ENCODE data around the gene GINS1.
"Not testable (repeated sequence)": the region's sequence is repeated elsewhere in the genome, so short reads cannot be mapped to it uniquely, and the experiment has no call there.

GINS1 gene

DNA sequence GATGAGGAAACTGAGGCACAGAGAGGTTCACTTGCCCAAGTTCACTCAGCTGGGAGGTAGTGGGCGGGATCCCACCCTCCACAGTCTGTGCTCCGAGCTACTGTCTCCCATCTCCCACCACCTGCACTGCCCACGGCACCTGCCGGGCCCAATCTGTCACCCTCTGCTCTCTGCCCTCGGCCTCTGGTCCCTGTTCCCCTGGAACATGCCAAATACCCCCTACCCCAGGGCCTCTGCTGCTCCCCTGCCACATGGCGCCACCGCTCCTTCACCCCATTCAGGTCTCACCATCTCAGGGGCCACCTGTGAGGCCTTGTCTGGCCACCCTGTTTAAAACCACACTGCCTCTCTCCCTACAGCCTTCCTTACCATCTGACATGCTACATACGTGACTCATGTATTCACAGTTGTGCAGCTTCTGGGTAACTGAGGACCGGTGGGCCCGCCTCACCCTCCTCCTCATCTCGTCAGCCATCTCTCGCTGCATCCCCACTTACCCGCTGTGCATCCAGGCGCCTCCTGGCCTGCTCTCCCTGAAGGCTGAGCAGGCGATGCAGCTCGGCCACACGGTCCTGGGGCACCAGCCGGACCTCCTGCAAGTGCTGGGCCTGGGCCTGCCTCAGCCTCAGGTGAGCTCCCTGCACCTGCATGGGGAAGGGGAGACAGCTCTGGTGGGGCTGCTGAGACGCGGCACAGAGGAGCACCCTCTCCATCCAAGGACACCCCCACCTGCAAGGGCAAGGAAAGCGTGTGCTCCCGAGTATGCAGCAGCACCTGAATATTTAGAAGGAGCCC is 50.6 kb downstream of the GINS1 start:
- no peak for FAIRE-seq

DNA sequence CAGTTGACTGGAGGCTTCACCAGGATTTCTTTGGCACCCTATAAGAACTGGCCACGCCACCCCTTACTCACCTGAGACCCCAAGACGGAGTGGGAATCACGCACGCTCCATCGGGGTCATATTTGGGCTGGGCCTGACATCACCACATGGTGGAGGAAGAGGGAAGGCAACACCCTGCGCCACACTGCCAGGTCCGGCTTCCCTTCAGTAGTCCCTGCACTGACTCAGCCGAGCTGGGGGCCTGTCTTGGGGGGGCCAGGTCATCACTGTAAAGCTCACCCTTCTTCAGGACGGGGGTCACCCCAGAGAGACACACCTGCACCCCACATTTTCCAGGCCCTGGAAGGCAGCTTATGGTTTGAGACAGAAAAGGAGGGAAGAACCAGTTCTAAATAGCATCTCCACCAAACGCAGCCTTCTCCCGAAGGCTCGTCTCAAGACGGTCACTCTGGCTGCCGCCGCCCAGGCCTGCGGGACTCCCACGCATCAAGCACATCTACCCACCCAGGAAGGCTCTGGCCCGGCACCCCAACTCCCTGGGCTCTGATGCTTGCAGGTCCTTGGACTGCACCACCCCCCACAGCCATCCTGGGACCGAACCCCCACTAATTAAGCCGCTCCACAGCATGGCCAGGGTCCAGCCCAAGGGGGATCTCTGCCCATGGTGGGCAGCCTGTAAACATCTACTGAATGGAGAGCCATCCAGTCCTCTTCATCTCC is 51.8 kb downstream of the GINS1 start:
- no peak for FAIRE-seq

DNA sequence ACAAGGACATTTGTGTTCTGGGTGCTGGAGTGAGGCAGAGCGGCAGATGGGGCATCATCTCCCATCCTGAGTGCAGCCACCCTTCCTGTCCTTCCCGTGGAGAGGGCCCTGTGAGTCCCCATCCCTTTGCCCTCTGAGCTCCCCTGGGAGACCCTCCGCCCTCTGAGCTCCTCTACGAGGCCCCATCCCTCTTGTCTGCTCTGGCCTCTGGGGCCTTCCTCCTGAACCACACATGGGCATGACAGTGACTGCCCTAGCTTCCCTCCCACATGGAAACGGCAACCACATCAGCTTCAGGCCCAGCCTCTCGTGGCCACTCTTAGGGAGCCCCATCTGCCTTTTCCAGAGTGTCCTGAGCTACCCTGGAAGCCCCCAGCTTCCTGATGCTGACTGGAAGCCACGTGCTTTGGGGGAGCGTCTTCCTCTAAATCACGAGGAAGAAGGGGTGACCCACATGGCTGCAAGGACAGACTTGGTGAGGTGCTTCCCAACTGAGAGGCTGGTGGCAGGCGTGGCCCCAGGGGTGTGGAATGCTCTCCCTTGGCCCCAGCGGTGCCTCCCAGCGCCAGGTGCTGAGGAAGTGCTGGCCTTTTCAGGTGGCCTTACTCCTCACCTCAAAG is 52.6 kb downstream of the GINS1 start:
- no peak for FAIRE-seq

DNA sequence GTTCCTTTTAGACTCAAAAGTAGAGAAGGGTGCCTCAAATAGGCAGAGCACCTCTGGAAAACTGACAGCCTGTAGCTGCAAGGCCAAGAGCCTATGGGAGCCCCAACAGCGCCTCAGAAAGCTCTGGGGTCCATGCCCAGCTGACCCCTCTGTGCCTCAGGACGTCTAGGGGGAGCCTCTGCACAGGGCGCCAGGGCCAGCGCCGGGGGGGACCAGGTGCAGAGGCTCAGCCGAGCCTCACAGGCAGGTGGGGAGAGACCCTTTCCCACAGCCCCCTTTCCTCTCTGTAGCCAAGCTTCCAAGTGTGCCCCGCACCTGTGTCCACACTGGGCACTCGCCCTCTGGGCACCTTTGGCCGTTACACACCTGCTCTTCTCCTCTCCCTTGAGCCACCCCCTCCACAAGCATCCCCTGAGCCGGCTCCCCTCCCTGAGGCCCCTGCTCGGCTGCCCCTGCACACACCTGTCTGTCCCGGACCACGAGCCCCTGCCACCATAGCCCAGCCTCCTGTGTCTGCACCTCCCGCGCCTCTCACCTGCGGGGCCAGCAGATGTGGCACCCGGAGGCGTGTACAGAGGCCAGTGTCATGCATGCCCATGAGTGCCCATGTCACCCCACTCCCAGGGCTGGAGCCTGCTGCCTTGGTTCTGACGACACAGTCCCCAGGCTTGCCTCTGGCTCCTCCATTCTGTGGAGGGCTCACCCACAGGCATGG is 53.2 kb downstream of the GINS1 start:
- no peak for FAIRE-seq

DNA sequence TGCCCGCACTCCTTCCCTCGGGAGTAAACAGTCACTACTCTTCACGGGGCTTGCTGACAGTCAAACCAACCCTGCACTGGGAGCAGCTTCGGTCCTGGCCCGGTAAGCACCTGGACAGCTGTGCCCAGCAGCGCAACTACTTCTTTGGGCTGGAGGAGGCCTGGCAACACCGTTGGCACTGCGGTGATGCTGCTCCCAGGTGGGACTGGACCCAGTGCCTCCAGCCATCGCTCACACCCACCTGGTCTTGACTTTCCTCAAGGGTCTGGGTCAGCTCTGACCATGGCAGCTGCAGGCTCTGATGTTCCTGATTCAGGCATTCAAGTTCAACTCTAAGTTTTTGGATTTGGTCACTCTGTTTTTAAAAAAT is 53.8 kb downstream of the GINS1 start:
- FAIRE-seq: no peak

DNA sequence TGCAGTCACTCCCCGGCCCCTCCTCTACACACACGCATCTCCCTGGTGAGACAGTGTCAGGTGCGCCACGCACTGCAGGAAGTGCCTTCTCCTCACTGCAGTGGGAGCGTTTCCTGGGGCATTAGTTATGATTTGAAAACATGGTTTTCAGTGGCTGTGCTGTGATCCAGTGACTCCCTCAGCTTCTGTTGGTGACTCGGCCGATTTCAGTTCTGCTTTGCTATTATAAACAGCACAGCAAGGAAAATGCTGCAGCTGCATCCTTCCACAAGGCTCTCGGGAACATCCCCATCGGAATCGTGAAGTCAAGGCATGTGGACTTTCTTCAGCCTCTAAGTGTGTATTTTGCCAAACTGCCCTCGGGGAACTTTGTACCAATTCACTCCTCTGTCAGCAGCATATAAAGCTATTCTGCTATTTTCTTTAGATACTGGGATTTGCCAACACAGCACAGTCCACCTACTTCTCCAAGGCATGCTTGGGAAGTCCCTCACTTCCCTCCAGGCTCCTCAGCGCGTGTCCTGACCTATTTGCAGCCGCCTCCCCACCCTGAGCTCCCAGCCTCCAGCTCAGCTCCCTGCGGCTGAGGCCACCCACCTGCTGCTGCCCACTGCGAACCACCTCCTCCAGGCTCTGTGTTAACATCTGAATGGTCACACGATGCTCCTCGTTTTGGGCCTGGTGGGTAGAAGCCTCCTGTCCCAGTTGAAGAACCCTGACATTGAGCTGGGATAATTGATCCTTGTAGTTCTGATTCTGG is 54.5 kb downstream of the GINS1 start:
- FAIRE-seq: no peak

DNA sequence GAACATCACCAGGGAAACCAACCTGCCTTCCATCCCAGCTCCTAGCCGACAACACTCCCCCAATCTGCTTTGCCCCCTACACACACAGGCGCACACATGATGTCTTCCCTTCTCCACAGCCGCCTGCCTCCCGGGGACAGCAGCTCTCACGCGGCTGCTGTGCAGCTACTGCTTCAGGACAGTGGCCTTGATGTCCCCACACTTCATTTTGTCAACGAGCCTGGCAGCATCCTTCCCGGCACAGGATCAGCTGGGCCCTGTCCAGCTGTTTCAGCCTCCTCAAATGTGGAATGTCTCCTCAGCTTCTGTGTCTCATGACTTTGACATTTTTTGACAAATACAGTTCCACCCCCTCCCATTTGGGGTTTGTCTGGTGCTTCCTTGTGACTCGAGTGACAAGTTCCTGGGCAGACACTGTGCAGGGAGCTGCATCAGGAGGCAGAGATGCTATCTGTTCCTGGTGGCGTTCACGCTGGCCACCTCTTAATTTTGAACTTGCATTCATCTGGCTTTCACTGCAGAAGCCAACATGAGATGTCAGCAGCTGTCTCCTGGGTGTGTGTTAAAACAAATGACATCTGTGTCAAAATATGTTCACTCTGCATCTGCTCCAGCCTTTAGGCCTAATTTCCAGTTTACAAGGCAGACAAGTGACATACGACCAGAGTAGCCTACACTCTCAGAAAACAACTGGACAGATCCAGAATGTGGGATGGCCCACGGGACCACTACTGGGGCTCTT is 57.2 kb downstream of the GINS1 start:
- no peak for FAIRE-seq

DNA sequence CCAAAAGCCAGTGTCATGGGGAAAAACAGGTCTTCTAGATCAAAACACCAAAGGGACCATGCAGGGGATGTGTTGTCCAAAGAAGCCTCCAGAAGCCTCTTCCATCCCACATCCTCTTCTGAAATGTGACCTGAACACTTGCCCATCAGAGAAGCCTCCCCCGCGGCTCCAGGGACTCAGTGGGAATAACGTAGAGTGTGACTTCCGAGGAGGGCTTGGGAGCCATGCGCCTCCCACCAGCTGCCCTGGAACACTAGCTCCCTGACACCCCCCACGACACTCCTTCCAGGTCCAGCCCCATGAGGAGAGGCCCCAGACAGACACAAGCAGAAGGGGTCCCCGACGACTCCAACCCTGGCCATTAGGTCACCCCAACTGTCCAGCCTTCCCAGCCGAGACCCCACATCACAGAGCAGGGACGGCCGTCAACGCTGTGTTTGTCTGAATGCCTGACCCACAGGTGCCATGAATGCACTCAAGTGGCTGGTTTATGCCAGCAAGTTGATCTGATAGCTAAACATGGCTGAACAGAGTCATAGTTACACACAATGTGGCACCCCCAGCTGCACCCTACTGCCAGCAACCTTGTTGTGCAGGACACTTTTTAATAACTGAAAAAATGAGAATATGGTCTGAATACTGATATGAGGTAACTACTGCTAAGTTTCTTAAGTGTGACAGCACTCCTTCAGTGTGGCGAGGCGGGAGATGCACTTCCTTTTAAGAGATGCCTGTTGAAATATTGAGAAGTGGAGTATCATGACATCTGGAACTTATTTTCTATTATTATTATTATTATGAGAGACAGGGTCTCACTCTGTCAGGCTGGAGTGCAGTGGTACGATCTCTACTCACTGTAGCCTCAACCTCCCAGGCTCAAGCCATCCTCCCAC is 58.0 kb downstream of the GINS1 start:
- no peak for FAIRE-seq

DNA sequence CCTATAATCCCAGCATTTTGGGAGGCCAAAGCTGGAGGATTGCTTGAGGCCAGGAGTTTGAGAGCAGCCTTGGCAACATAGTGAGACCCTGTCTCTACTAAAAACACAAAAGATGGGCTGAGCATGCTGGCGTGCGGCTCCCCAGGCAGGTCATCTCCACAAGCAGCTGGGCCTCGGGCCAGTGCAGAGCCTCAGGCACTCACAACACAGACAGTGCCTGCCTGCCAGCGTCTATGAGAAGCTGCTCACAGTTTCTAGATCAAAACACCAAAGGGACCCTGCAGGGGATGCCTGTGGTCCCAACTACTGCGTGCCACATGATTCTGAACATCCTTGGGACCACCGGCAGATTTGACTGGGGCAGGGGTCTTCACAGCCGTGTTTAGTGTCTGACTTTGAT is 59.4 kb downstream of the GINS1 start:
- FAIRE-seq: no peak

DNA sequence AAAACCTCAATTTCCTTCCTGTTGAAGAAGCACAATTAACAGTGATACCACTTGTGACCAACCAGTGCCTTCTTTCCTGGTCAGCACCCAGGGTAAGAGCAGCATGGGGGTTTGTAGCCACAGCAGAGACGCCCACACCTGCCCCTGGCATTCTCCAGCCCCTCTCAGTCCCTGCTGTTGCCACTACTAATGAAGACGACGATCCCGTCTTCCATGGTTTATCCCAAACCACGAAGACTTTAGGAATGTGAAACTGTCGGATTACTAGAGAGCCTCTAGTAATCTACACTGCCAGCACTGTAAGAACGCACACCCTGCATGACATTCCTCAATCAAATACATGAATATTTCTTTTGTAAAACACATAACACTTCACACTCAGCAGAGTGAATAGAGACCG is 60.0 kb downstream of the GINS1 start:
- FAIRE-seq: no peak

DNA sequence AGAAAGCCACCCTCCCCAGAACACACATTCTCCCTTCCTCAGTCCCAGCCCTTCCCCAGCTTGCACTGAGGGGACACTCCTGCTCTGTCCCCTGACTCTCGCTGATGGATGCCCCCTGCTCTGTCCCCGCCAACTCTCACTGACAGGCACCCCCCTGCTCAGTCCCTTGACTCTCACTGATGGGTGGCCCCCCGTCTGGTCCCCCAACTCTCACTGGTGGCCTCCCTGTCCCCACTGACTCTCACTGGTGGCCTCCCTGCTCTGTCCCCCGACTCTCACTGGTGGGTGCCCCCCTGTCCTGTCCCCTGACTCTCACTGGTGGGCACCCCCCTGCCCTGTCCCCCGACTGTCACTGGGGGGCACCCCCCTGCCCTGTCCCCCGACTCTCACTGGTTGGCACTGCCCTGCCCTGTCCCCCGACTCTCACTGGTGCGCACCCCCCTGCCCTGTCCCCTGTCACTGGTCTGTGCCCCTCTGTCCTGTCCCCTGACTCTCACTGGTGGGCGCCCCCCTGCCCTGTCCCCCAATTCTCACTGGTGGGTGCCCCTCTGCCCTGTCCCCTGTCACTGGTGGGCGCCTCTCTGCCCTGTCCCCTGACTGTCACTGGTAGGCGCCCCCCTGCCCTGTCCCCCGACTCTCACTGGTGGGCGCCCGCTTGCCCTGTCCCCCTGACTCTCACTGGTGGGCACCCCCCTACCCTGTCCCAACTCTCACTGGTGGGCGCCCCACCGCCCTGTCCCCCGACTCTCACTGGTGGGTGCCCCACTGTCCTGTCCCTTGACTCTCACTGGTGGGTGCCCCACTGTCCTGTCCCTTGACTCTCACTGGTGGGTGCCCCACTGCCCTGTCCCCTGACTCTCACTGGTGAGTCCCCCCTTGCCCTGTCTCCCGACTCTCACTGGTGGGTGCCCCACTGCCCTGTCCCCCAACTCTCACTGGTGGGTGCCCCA is 60.9 kb downstream of the GINS1 start:
- FAIRE-seq: no peak

DNA sequence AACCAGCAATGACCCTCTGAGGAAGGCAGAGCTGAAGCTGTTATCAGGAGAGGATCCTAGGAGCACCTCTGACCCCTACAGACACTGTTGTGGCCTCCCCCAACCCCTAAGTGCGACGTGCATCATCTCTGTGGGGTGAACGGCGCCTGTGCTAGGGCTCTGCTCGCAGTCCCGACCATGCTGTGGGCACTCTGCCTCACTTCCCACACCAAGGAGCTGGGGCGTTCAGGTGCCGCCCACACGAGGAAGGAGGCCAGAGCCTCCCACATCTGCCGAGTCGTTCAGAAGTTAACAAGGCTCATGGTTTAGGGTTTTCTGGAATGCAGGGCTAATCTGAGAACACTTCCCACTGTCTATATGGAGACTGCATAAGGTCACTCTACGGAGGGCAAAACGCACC is 62.1 kb downstream of the GINS1 start:
- FAIRE-seq: no peak

DNA sequence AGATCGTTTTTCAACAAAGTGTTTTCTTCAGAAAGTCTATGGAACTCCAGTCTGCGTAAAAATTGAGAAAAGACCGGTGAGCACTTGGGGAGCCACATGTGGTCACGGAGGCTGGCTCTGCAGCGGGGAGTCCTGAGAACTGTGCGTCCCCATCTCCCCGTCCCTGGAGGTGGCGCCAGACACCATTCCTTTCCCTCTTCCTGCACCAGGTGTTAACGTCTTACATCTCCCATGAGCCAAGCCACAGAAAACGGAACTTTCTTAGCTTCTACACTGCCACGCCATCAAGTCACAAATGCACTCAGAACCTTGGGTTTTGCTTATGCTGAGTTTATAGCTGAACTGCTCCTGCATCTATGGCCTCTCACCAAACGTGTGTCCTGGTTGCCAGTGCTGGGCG is 62.6 kb downstream of the GINS1 start:
- no peak for FAIRE-seq

DNA sequence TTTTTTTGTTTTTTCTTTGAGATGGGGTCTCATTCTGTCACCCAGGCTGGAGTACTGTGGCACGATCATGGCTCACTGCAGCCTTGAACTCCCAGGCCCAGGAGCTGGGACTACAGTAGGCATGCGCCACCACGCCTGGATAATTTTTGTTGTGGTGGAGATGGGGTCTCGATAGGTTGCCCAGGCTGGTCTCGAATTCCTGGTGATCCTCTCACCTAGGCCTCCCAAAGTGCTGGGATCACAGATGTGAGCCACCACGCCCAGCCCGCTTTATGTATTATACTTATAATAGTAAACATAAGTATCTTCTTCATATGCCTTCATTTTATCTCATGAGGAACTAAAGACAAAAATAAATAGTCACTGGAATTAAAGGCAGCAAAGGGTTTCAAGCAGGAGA is 63.5 kb downstream of the GINS1 start:
- no peak for FAIRE-seq

DNA sequence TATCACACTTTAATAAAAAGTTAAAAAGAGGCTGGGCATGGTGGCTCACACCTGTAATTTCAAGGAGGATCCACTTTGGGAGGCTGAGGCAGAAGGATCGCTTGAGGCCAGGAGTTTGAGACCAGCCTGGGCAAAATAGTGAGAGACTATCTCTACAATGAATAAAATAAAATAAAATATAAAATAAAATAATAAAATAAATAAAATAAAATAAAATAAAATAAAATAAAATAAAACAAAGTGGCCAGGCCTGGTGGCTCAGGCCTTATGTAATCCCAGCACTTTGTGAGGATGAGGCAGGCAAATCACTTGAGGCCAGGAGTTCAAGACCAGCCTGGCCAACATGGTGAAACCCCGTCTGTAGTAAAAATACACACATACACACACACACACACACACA is 65.8 kb downstream of the GINS1 start:
- FAIRE-seq: not testable (repeated sequence)

DNA sequence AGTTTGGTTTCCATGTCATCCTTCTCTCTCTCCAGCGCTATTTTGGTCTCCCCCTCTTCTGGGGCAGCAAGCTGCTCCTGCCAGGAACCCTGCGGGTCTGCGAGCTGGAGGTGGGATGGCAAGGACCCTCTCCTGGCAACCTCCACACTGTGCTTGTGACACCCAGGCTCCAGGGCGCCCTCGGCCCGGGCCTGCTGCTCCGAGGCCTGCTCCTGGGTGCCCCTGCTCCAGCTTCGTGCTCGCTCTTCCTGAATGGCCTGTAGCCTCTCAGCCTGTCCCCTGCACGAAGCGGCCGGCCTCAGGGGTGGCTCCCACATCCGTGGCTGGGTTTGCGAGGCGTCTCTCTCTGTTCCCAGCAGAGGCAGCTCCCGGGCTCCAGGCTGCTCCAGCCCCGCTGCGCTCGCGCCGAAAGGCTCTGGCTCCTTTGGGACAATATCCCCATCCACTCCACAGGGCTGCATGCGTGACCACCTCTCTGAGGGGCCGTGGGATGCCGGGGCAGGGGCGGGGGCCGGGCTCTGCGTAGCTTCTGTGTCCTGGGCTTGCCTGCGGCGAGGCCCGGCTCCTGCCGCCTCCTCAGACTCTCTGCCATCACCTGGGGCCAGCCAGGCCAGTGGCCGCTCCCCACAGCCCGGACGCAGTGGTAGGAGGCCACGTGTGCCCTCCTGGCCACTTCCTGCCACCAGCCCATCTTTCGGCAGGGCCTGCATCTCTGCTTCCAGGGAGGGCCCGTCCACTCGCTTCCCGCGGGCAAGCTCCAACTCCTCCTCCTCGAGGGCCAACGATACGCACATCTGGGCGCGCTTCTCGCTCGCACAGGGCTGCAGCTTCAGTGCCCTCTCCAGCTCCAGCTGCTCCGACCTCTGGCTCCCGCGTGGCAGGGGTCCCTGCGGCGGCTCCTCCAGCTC is 68.9 kb downstream of the GINS1 start:
- no peak for FAIRE-seq

DNA sequence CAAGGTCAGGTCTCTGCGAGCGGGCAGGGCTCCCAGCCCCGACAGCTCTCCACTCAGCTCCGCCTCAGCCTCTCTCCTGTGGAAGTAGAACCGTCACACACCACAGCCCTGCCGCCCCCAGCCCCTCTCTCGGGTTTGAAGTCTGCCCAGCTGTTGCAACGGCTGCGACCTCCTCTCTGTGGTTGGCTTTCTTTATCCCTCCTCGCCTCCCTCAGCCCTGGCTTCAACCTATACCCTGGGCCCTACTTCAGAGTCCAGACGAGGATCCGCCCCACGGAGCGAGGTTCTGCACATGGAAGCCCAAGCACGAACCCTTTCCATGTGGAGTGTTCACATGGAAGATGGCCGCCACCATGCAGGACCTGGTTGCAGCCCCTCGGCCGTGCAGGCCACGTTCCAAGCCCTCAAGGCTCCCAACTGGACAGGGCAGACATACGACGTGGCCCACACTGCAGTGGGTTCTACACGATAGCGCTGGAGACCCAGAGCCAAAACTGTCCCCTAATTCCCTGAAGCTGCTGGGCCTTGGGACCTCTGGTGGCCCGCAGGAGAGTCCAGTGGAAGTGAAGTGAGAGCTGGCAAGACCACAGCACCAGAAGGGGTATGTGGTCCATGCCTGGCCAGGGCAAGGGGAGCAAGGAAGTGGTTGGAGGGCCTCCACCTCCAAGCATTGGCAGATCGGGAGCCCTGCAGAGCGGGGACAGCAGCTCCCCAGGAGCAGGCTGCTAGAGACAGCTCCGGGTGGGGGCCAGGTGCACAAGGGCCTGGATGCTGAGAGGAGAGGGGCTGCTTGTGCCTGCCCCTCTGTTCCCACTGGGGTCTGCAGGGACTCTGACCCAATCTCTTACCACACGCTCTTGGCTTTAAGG is 69.8 kb downstream of the GINS1 start:
- FAIRE-seq: no peak

Data from G401.6 (cell line).